ENCODE results near the gene ALPG.
"Not testable (repeated sequence)": the region's sequence is repeated elsewhere in the genome, so short reads cannot be mapped to it uniquely, and the experiment has no call there.

ALPG gene

DNA sequence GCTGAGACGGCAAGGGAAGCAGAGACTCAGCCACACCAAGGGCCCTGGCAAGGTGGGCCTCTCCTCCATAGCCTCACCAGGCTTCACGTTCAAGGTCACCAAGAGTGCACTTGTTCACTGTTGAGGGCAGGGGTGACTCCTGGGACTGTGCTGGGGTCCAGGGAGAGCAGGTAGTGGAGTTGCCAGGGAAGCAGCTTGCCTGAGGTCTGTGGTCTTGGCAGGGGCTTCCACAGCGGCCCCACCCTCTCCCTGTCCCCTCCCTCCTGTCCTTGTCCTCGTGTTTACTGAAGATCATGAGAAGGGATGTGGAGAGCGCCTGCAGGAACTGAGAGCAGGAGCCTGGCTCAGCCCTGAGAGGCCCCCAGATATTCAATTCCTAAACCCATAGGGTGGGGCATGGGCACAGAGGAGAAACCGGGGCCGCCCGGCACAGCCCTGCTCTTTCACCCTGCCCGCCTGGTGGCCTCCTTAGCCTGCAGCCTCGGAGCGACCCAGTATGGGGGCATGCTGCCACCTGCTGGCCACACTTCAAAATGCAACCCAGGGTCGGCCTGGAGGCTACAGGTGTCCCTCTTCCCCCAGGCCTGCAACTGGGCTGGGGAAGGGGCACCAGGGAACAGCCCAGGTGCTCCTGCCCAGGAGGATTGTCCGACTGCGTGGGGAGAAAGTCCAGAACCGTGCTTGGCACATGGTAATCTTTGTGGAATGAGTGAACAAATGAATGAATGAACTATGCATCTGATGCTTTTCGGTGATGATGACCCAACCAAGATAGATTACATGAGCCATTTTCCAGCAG lies 33.8 kb downstream of the ALPG start:
- DNase-seq (ENCODE audit: low read depth in 2 of 2): peak; percentile 74 to 92

DNA sequence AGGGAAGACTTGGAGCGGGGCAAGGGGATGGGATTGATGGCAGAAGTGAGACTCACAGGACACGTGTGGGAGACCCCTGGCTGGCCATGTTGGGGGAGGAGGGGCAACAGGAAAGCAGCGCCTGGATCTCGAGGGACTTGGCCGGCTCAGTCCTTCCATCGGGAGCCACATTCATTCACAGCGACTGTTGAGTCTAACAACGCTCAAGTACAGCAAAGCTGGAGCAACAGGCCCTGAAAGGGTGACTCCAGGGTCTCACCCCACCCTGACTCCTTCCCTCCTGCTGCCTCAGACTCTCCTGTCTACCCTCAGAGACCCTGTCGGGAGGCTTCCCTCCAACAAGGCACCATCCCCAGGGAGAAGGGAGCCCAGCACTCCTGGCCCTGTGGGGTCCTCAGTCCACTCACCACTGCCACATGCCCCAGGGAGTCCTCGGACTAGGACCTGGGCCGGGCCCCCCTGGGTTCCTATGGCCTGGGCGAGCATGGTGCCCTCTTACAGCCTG lies 34.6 kb downstream of the ALPG start:
- DNase-seq (ENCODE audit: low read depth in 2 of 2): no peak

DNA sequence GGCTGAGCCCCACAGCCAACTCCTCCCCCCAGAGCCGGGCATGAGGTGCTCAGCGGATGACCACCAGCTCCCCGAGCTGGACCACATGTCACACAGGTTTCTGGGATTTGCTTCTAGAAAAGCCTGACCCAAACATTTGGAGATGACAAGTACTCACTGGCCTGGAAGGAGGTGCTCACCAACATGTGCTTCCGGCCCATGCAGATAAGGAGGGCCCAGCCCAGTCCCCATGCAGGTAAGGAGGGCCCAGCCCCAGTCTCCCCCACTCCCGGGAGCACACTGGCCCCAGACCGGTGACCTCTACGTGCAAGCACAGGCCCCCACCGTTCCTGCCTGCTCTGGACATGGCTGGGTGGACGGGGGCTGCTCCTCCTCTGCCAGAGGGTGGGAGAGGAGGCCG lies 35.3 kb downstream of the ALPG start:
- not testable (repeated sequence) for DNase-seq (ENCODE audit: low read depth in 2 of 2)

DNA sequence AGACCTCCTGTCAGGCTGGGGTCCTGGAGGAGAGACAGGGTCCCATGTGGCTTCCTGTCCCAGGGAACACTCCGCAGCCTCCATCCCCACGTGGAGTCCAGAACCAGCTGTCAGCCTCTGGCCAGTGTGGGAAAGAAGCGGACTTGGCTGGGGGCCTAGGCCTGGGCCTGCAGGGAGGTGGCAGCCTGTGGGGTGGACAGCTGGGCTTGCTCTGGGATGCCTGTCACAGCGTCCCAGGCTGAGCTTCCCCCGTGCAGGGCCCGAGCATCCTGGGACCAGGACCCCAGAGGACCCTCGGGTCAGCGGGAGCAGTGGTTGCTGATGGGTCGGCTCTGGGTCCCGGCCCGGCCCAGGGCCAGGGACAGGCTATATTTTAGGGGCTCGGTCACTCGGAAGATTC lies 35.8 kb downstream of the ALPG start:
- not testable (repeated sequence) for DNase-seq (ENCODE audit: low read depth in 2 of 2)

DNA sequence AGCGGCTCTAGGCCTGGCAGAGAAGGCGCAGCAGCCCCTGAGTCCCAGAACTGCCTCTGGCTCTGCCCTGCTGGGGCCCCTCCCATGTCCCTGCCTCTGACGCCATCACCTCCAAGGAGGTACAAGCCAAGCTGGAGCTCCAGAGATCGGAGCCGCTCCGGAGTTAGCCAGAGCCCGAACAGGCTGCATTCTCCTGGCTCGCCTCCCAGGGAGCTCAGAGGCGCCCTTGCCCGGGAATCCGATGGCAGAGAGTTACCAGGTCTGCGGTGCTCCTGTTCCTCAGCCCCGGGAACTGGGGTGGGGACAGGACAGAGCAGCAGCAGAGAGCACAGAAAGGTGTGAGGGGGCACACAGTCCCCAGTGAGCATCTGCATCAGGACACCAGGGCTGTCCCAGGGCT lies 36.4 kb downstream of the ALPG start:
- not testable (repeated sequence) for DNase-seq (ENCODE audit: low read depth in 2 of 2)

DNA sequence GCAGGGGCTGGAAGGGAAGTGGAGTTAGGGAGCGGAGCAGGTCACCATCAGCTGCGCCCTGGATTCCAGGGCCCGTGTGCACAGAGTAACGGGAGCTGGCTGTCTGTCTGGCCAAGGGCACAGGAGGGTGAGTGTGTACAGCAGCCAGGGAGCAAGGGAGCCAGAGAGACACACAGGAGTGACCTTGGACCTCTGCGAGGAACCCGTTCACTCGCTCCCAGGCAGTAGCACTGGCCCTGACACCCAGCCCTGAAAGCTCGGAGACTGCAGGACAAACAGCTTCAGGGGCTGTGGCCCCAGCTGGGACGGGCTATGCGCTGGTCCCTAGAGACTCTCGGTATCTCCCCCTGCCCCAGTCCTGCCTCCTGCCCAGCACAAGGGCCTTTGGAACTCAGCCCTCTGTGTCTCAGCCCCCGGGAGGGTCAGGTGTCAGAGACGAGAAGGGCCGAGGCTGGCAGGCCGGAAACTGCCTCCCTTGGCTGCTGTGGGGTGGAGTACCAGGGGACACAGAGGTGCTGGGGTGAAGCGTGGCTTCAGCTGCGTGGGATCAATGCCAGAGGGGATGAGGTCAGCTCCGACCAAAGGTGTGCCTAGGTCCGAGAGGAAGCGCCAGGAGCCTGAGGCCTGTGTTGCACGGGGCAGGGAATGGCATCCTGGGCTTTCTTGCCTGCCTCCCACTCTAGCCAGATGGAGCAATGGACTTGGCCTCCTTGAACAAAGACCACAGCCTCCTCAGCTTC lies 37.2 kb downstream of the ALPG start:
- DNase-seq (ENCODE audit: low read depth in 2 of 2): not testable (repeated sequence)

- DNase-seq (ENCODE audit: low read depth in 2 of 2): peak; percentile 65 to 76
Measured at GRCh38 chr2:232444409-232445148, 37.9 kb downstream of the ALPG start.

DNA sequence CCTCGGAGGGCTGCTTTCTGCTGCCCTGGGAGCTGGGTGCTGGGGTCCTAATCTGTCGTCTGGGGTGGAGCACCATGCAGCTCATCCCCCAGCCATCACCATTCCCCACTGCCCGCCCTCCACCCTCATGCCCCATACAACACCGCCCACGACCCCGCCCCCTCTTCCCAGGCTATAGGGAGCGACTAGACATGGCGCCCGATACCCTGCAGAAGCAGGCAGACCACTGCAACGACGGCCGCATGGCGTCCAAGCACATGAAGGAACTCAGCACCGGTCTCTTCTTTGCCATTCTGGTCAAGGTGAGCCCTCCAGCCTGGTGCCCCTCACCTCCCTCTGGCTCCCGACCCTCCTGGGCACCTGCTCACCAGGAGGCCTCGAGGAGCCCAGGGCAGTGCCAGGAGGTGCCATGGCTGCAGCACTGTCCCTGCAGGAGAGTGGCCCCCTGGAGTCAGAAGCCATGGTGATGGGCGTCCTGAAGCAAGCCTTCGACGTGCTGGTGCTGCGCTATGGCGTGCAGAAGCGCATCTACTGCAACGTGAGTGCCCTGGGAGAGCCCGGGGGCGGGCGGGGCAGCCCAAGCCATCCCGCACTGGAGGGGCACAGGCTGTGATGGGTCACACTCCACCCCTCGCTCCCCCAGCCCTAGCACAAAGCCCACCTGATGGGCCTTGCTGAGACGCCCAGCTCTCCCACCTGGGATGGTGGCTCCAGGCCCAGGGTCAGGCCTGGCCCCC lies 38.7 kb downstream of the ALPG start:
- not testable (repeated sequence) for DNase-seq (ENCODE audit: low read depth in 2 of 2)

- DNase-seq (ENCODE audit: low read depth in 2 of 2): not testable (repeated sequence)
Measured at GRCh38 chr2:232446266-232446777, 39.7 kb downstream of the ALPG start.

DNA sequence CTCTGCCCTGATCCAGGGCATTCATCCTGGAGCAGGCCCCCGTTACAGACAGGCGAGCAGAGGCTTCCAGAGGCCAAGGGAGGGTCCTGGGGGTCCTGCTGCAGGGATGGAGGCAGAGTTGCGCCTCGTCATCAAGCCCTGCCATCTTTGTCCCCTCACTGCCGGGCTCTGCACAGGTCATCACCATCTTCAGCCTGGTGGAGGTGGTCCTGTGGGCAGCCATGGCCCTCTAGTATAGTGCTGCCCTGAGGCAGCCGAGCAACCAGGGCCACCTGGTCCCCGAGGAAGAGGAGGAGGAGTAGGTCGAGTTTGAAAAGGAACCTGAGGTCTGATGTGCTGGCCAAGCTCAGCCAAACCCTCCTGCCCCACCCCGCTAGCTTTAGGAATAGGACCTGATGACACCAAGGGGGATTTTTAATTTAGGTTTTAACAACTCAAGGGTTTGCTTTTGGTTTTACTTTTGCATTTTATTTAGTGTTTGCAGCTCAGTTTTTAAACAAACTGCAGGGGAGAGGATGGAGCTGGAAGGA lies 40.5 kb downstream of the ALPG start:
- no peak for DNase-seq (ENCODE audit: low read depth in 2 of 2)

GRCh38 chr2:232447638-232448303 lies 41.1 kb downstream of the ALPG start:
- DNase-seq (ENCODE audit: low read depth in 2 of 2): no peak

DNA sequence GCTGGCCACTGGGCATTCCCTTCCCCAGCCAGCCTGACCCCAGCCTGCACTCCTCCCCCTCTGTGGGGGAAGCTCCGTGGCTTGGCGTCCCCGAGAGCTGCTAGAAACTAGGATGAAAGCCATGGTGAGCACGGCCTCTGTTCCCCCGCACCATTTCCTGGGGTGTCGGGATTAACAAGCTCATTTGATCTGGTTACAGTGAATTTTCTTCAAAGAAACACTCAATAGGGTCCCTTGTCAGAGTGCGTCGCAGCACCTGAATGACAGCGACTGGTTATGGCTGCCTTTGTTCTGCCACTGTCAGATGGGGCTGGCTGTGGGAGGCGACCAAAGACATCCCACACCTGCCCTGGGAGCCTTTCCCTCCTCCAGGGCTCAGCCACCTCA lies 41.7 kb downstream of the ALPG start:
- no peak for DNase-seq (ENCODE audit: low read depth in 2 of 2)

GRCh38 chr2:232449964-232450363 lies 43.3 kb downstream of the ALPG start:
- DNase-seq (ENCODE audit: low read depth in 2 of 2): no peak

GRCh38 chr2:232451645-232452044 lies 45.0 kb downstream of the ALPG start:
- not testable (repeated sequence) for DNase-seq (ENCODE audit: low read depth in 2 of 2)

GRCh38 chr2:232454630-232455029 lies 48.0 kb downstream of the ALPG start:
- no peak for DNase-seq (ENCODE audit: low read depth in 2 of 2)

GRCh38 chr2:232455426-232456255 lies 49.0 kb downstream of the ALPG start, which contains the start of gene ALPI:
TSS of gene ALPI (plus strand) at chr2:232456153. CDS start at chr2:232456200, 47 bp downstream.
- no peak for DNase-seq (ENCODE audit: low read depth in 2 of 2)

DNA sequence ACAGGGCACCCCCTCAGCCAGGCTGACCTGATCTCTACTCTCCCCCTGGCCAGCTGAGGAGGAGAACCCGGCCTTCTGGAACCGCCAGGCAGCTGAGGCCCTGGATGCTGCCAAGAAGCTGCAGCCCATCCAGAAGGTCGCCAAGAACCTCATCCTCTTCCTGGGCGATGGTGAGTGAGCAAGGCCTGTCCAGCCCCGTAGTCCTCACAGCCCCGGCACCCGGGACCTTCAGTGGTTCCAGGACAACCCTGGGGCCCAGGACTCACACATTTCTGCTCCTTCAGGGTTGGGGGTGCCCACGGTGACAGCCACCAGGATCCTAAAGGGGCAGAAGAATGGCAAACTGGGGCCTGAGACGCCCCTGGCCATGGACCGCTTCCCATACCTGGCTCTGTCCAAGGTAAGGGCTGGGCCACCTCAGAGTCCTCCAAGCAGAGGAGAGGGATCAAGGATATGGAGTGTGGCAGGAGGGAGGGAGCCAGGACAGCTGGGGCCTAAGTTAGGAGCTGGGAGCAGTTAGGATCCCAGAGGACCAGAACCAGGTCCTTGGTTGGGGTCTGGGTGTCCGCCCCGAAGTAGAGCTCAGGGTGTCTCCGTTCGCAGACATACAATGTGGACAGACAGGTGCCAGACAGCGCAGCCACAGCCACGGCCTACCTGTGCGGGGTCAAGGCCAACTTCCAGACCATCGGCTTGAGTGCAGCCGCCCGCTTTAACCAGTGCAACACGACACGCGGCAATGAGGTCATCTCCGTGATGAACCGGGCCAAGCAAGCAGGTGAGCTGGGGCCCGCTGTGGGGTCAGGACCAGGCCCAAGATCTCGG lies 49.9 kb downstream of the ALPG start:
- DNase-seq (ENCODE audit: low read depth in 2 of 2): no peak
